HG03196 (cell line): Measurements from ENCODE around the gene CHM.
"Not testable (repeated sequence)": the region's sequence is repeated elsewhere in the genome, so short reads cannot be mapped to it uniquely, and the experiment has no call there.

Source experiments
- ATAC-seq: cut with Tn5 transposase; IDR thresholded peaks from one replicate; pipeline ENCODE4 v1.9.1; 2021; ENCODE audit not compliant: unreplicated experiment

The CHM gene

GRCh38 chrX:85996555-85996954, 50.8 kb downstream of the CHM start:
- ATAC-seq: no peak

GRCh38 chrX:85995641-85996040, 51.7 kb downstream of the CHM start:
- ATAC-seq: no peak

- ATAC-seq: no peak
Observed at GRCh38 chrX:85994797-85995196, 52.6 kb downstream of the CHM start.

GRCh38 chrX:85994228-85994627, 53.1 kb downstream of the CHM start:
- ATAC-seq: no peak

- no peak for ATAC-seq
Observed at GRCh38 chrX:85993539-85994197, 53.7 kb downstream of the CHM start.

GRCh38 chrX:85992811-85993229, 54.5 kb downstream of the CHM start:
- no peak for ATAC-seq

- ATAC-seq: no peak
Observed at GRCh38 chrX:85988353-85988752, 59.0 kb downstream of the CHM start.

GRCh38 chrX:85980286-85980685, 67.1 kb downstream of the CHM start:
- ATAC-seq: no peak

GRCh38 chrX:85977218-85977617, 70.1 kb downstream of the CHM start:
- ATAC-seq: peak; percentile 87

GRCh38 chrX:85972351-85972750, 75.0 kb downstream of the CHM start:
- not testable (repeated sequence) for ATAC-seq

GRCh38 chrX:85964744-85965143, 82.6 kb downstream of the CHM start:
- ATAC-seq: no peak

- no peak for ATAC-seq
Observed at GRCh38 chrX:85963736-85964135, 83.6 kb downstream of the CHM start.

GRCh38 chrX:85955510-85955909, 91.8 kb downstream of the CHM start:
- ATAC-seq: no peak

GRCh38 chrX:85944751-85945150, 102.6 kb downstream of the CHM start:
- ATAC-seq: not testable (repeated sequence)

- no peak for ATAC-seq
Observed at GRCh38 chrX:85941275-85941674, 106.1 kb downstream of the CHM start.

- ATAC-seq: not testable (repeated sequence)
Observed at GRCh38 chrX:85939942-85940341, 107.4 kb downstream of the CHM start.

- not testable (repeated sequence) for ATAC-seq
Observed at GRCh38 chrX:85934399-85934798, 113.0 kb downstream of the CHM start.

- no peak for ATAC-seq
Observed at GRCh38 chrX:85930099-85930498, 117.3 kb downstream of the CHM start.

GRCh38 chrX:85928606-85929005, 118.8 kb downstream of the CHM start:
- no peak for ATAC-seq

GRCh38 chrX:85927740-85928139, 119.6 kb downstream of the CHM start:
- no peak for ATAC-seq

GRCh38 chrX:85922821-85923220, 124.5 kb downstream of the CHM start:
- no peak for ATAC-seq

- not testable (repeated sequence) for ATAC-seq
Observed at GRCh38 chrX:85916656-85917280, 130.6 kb downstream of the CHM start.

GRCh38 chrX:85914431-85914830, 132.9 kb downstream of the CHM start:
- no peak for ATAC-seq
